RPMI7951 (cell line): ENCODE measurements around the gene RIMBP3C. TPM values are rescaled to one million over a fixed set of nuclear protein-coding genes. Genes with fewer than 3 reads are reported as not detected.
A peak's percentile ranks its signal among the peaks of the same experiment; 100 is the strongest.
"Not testable (repeated sequence)": the region's sequence is repeated elsewhere in the genome, so short reads cannot be mapped to it uniquely, and the experiment has no call there.

Experiments used
- DNase-seq: peaks from one replicate; pipeline ENCODE4 v3.0.0-alpha.2; 2012; ENCODE audit warnings: low read depth
- total RNA-seq: library from RNA; depleted of rRNA; stranded (reverse); fragments of >200 nt; shearing (Covaris generic); gene quantifications from 2 replicates; pipeline ENCODE4 v1.2.3, GENCODE V29; 2014

Gene RIMBP3C
- total RNA-seq, 1 experiment from 2014 or later: not detected

DNA sequence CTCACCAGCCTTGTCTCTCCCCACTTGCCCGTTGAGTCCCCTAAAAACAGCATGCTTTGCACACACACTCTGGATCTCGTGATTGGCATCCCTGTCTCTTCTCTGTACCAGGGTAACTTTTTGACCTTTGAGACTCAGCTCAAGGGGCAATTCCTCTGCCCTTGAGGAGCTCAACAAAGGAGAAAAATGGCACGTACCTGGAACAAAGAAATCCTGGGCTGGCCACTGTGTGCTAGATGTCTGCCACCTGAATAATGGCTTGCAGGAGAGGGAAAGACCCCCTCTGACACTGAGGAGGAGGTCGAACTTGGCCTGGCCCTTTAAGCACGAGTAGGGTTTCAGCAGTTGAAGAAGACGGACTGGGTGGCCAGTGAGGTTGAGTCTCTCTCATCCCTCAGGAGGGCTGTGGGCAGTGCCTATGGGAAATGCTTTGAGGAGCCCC lies 22.1 kb upstream of the RIMBP3C start:
- DNase-seq: no peak

DNA sequence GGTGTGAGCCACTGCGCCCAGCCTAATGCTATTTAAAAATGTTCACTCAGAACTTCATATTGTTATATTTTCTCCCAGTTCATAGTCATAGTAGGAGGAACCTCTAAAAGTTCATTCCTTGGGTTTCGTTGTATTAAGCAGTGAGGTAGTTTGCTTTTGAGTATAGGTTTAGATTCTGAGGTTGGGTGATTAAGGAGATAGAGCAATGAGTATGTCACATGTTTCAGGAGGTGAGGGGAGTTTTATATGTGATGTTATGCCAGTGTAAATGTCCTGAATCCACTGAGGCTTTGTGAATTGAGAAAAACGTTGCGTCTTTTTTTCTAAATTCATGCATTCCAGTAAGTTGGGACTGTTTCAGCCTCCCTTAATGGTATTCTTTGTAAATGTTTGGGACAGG lies 20.4 kb upstream of the RIMBP3C start:
- DNase-seq: no peak

DNA sequence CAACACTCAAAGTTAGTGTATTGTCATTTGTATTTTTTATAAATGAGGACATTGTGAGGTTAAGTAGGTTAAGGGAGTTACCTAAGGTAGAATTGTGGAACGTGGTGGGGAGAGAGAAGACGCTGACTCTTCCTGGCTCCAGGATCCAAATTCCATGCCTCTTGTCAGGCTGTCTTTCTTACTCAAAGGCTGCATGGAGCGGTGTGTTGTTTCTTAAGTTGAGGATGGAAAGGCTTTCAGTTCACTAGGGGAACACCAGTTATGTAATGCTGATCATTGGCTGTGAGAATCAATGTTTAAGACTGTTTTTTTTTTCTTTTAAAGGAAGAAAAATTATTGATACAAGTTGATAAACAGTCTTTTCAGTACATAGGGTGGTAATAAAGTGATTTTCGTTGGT lies 19.1 kb upstream of the RIMBP3C start:
- DNase-seq: no peak

DNA sequence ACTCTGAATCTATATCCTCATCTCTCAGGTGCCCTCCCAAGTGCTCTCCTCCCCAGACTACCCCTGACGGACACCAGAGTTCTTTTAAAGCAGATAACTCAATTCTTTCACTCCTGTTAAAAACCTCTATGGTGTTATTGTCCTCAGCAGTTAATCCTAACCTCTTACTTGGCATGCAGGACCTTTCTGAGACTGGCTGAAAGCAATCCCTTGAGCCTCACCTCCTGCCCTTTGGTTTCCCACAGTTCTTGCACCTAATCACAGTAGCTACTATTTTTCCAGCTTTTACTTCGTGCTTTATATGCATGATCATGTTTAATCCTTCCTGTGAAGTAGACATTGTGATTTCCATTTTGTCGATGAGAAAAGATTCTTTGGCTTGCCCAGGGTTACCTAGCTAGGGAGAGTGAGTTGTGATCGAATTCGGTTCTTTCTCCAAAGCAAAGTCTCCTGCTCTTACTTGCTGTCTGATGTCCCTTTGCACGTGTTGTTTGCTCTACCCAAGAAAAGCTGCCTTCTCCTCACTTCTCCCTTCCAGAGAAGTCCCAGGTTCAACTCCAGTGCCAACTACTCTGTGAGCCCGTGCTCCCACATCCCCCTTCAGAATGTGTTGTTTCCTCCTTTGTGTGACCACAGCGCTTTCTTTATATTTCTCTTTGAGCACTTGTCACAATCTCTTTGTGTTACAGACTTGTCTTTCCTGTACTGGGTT lies 18.4 kb upstream of the RIMBP3C start:
- no peak for DNase-seq

DNA sequence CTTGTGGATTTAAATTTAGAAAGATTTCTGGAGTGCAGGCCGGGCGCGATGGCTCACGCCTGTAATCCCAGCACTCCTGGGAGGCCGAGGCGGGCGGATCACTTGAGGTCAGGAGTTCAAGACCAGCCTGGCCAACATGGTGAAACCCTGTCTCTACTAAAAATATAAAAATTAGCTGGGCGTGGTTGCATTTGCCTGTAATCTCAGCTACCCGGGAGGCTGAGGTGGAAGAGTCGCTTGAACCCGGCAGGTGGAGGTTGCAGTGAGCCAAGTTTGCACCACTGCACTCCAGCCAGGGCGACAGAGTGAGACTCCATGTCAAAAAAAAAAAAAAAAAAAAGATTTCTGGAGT lies 17.8 kb upstream of the RIMBP3C start:
- DNase-seq: not testable (repeated sequence)

DNA sequence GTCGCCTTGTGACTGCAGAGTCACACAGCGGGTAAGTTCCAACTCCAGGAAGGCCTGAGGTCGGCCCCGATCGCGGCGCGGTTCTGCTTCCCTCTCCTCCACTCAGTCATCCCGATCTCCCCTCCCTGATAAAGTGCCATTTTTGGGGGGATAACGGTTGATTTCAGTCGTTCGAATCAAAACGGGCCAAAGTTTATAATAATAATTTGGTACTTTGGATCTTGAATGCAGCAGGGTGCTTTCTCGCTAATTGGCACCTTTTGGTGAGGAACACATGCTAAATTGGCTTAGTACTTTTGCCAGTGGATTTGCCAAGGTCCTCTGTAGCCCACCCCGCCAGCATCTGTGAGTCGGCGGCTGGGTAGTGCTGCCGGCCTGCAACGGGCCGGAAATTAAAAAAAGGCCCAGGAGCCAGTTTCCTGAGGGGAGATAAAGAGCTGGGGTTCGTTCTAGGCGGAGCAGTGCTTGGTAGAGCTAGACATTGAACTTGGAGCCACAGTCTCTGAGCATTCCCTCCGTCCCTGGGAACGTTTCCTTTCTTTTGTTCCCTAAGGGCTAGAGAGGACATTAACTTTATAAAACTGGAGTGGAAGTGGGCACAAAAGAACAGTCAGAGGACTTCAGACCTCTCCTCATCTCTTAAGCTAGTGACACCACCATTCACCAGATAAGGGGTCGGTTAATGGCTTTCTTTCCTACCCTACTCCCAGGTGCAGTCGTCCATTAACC lies 17.2 kb upstream of the RIMBP3C start:
- peak; percentile 39 for DNase-seq

DNA sequence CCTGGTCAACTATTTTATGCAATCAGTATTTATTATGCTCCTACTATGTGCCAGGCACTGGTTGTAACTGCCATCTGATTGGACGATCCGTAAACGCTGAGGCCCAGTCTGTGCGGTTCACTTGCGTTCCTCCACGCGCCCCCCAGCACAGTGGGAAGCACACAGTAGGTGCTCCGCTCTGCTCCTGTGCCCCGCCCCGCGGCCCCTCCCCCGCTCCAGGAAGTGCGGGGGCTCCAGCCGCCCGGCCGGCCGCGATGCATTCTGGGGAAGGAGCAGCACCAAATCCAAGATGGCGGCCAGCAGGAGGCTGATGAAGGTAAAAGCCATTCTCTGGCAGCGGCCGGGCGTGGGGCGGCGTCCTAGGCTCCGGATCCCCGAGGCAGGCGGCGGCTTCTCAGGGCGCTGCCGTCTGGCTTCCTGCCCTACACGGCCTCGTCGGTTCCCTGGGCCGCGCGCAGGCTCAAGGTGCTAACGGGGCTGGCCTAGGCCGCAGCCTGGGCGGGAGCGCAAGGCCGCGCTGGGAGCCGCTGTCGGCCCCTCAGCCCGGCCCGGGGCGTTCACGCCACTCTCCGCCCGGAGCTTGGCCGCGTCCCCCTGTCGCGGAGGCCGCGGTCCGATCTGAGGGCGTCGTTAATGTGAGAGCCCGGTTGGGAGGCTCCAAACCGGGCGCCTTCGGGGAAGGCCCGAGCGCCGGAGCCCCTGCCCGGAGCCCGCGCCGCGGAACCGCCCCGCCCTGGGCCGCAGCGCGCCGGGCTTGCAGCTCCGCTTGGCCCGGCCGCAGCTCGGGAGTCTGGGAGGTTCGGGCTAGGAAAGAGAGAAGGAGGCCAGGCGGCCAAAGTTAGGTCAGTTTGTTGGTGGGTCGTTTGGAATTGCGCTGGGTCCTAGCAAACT lies 16.4 kb upstream of the RIMBP3C start, which contains the start of gene UBE2L3:
Gene UBE2L3, plus strand, starts transcription at position 259 of the 891 bp plus-strand sequence. Its CDS starts 31 bp downstream, at position 290.
- DNase-seq: peak; percentile 77

DNA sequence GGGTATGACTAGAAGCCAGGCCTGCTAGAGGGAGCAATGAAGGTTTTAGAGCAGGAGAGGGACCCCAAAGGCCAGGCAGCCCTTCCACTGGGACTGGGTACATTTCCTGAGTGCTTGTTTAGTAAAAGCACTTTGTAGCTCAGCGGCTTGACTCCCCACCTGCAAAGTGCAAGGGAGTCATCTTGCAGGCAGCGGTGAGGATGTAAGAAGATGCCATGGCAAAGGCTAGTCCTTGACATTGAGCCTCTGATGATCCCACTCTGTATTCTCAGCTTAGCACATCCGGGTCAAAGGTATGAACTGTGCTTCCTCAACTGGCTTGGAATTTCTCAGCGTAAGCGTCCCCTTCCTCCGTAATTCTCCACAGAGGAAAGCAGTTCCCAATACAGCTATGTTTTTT lies 13.2 kb upstream of the RIMBP3C start:
- DNase-seq: no peak

DNA sequence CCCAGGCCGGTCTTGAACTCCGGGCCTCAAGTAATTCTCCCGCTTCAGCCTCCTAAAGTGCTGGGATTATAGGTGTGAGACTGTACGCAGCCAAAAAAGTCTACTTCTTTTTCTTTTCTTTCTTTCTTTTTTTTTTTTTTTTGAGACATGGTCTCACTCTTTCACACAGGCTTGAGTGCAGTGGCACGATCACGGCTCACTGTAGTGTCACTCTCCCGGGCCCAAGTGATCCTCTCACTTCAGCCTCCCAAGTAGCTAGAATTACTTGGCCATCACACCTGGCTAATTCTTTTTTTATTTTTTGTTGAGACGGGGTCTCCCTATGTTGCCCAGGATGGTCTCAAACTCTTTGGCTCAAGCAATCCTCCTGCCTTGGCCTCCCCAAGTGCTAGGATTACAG lies 12.7 kb upstream of the RIMBP3C start:
- DNase-seq: no peak

DNA sequence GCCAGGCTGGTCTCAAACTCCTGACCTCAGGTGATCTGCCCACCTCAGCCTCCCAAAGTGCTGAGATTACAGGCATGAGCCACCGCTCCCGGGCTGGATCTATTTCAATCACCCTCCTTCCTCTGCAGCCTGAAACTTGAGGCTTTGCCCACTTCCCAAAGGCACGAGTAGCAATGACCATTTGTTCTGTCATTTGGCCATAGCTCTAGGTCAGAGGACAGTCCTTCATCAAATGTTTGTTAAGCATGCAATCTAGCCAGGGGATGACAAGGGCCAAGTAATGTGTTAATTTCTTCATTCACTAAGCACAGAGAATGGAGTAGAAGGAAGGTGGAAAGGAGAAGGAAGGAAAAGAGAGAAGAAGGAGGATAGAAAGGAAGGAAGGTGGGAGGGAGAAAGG lies 9.4 kb upstream of the RIMBP3C start:
- DNase-seq: not testable (repeated sequence)

DNA sequence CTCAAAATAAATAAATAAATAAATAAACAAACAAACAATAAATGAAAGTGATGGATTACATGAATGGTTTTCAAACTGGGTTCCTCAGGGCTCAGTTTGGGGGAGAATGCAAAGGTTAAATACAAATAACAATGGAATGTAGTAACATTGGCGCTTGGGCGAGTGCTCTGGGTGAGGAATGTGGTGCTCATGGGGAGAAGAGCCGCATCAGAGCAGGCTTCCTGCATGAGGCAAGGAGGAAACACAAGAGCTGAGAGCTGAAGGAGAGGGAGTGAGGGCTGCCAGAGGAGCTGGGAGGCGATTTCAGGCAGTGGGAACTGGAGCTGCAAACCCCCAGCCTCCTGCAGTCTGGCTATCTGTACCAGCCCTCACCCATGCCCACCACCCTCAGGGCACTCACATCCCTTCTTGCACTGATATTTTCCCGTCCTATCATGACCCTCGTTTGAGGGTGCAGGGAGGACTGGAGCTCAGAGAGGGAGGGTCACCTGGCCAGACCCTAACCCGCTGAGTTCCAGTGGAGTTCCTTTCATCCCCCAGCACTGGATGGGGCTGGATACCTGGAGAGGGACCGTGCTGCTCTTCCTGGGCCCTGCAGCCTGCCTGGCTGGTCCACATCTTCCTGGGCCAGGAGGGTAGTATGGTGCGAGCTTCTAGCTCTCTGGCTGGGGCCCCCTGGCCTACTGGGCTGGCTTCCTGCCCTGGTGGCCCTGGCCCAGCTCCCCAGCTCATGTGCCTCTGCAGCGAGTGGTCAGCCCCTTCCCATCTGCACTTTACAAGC lies 8.3 kb upstream of the RIMBP3C start:
- DNase-seq: not testable (repeated sequence)

DNA sequence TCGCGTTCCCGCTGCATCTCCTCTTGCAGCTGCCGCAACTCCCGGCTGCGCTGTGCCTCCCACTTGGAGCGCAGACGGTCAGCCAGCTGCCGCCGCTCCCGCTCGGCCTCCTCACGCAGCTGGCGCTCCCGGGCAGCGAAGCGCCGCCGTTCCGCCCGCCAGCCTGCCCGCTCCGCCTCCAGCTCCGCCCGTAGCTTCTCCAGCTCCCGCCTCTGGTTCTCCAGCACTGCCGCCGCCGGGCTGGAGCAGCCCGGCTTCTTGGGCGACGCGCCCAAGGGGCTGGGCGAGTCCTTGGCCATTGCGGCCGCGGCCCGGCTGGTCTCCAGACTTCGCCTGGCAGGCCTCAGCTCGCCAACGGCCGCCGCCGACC lies 598 bp downstream of the RIMBP3C start:
- DNase-seq: not testable (repeated sequence)

DNA sequence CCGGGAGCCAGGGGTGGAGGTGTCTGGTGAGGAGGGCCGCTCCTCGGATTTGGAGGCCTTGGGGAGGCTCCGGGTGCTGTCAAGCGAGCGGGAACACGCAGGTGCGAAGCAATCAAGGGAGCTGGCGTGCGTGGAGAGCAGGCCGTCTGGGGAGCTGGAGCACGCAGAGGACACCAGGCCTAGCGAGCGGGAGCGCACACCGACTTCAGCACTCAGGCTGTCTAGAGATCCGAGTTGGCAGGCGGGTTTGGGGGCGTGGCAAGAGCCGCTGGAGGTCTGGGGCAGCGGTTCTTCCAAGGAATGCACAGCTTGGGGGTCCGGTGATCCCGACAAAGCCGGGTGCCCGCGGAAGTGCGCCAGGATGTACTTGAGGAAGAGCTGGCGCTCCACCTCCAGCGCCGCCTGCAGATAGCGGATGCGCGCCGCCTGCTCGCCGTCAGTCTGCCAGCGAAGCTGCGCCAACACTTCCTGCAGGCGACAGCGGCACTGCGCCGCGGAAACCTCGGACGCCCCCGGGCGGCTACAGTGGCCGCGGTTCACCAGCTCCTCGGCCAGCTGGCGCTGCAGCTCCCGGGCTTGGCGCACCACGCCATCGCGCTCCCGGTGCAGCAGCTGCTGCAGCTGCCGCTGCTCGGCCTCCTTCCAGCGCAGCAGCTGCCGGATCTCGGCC lies 1.1 kb downstream of the RIMBP3C start:
- DNase-seq: not testable (repeated sequence)

DNA sequence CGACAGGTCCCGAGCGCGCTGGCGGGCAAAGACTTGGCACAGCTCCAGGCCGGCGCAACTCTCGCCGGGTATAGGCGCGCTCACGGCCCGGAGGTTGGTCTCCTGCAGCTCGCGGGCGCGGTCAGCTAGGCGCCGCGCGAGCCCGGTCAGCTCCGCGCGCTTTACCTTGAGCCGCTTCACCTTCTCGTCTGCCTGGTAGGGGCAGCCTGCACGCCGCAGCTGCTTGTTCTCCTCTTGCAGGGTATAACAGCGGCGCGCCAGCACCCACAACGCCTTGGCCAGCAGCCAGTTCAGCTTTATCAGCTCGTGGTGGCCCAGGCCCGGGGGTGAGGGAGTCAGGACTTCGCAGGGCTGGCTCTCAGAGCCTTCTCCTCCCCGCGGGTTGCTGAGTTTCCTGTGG lies 1.7 kb downstream of the RIMBP3C start:
- not testable (repeated sequence) for DNase-seq

DNA sequence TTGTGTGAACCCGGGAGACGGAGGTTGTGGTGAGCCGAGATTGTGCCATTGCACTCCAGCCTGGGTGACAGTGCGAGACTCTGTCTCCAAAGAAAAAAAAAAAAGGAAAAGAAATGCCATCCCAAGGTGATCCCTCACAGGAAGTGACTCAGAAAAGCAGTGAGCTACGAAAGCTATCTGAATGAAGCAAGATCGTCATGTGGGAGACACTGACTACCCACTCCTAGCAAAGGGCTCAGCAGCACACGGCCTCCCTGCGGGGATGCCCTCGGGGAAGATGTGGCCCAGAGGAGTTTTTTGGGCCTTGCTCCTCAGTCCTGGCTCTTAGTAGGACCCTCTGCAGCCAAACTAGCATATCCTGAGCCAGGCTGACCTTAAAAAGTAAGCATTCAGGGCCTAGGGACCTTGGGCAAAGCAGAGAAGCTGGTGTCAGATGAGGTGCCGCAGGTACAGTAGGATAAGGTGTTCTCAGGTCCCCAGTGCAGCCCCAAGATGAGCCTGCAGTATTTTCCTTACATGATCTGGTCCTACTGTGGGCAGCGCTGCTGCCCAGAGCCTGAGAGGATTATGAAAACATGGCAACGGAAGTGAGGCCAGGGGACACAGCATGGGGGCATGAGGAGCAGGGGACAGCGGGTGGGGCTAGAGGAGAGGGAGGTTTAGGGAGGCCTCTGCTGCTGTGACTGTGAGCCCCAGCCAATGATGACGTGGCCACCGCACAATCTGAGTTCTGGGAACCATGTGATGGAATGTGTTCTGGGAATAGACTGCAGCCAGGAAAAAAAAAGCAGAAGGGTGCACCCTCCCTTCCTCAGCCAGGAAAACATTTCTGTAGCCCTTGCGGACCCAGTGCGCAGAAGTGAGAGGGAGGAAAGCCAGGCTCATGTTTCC lies 6.6 kb downstream of the RIMBP3C start:
- not testable (repeated sequence) for DNase-seq

DNA sequence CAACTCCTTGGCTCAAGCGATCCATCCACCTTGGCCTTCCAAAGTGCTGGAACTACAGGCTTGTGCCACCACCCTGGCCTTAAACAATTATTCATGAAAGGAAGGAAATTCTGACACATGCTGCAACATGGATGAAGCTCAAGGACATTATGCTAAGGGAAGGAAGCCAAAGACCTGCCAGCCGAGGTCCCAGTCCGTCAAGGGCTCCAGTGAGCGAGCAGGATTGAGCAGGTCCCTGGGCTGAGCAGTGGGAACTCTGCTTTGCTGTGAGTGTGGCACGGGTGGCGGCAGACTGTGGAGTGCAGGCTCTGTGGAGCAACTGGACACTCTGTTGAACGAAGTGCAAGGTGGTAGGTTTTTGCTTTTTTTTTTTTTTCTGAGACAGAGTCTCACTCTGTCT lies 11.4 kb downstream of the RIMBP3C start:
- DNase-seq: not testable (repeated sequence)

DNA sequence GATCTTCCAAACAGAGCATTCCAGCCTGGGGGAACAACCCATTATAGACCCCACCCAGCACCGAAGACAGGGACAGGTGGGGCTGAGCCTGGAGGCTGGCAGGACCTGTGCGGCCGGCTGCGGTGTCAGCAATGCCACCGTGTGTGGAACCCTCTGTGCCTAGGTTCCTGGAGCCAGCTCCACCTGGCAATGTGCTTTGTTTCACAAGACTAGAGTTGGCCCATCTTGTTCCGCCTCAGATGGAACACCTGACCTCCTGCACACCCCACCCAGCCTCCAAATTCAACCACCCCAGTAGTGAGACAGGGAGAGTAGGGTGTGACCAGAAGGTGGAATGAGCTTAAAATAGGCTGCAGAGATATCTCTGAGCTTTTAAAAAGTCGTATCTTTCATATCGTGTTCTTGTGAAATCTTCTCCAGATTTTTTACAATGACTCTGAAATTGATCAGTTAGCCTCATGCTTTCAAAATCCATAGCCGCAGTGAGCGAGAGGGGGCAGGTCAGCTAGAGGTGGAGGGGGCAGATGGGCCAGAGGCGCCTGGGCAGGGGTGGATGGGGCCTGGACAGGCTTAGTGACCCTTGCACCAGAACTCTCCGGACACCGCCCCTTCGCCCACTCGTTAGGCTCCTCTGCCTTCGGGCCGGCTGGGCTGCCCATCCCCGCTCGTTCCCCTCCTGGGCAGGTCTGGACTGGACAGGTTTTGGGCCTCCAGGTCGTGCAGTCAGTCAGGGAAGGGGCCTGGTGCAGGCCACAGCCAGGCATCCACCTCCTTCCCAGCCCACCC lies 18.2 kb downstream of the RIMBP3C start:
- not testable (repeated sequence) for DNase-seq

DNA sequence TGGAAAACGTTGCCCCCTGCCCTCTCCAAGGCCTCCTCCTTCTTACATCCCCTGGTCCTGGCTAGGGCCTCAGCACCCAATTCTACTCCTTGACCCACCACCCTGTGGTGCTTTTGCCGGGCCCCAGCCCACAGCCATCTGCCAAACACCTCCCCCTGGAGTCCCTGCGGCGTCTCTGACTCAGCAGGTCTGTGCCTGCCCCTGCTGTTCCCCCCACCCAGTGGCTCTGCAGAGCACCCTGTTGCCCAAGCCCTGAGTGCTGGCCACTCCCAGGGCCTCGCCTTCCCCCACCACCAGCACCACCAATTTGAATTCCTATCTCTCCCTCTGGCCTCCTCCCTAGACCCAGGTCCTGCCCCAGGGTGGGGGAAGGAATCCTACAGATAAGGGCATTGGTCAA lies 19.7 kb downstream of the RIMBP3C start:
- not testable (repeated sequence) for DNase-seq
